Osteoblast (primary cell): ENCODE measurements around the gene NHLRC4. TPM values are rescaled to one million over a fixed set of nuclear protein-coding genes. Genes with fewer than 3 reads are reported as not detected.

Experiments used
- DNase-seq: peaks from one replicate; pipeline ENCODE4 v3.0.0; 2011; ENCODE audit warnings: low spot score, mixed read lengths; ENCODE audit not compliant: insufficient read length; ENCODE audit errors: missing footprints
- H2AFZ ChIP-seq: 2 replicates; pipeline ENCODE4 v1.6.0; 2011; ENCODE audit warnings: mild to moderate bottlenecking, low read length
- H3K27ac ChIP-seq: 2 replicates; pipeline ENCODE4 v1.5.1; 2011; ENCODE audit warnings: mild to moderate bottlenecking, low read depth, low read length, moderate library complexity
- H3K27me3 ChIP-seq: 2 replicates; pipeline ENCODE4 v1.6.0; 2012; ENCODE audit warnings: mild to moderate bottlenecking, control low read depth, inconsistent platforms, low read length, moderate library complexity; ENCODE audit not compliant: insufficient read depth
- H3K36me3 ChIP-seq: 2 replicates; pipeline ENCODE4 v1.5.1; 2011; ENCODE audit warnings: mild to moderate bottlenecking, low read length, control low read depth, moderate library complexity; ENCODE audit not compliant: insufficient read depth
- H3K4me1 ChIP-seq: 2 replicates; pipeline ENCODE4 v1.5.1; 2011; ENCODE audit warnings: mild to moderate bottlenecking, low read length, control low read depth, moderate library complexity; ENCODE audit not compliant: insufficient read depth
- H3K4me2 ChIP-seq: 2 replicates; pipeline ENCODE4 v1.6.0; 2011; ENCODE audit warnings: mild to moderate bottlenecking, low read length; ENCODE audit not compliant: insufficient read depth
- H3K4me3 ChIP-seq: fragments of 200-600 bp; sonication (generic); 3 replicates; pipeline ENCODE4 v1.5.1; 2012; ENCODE audit warnings: mild to moderate bottlenecking, low read length, inconsistent platforms; ENCODE audit not compliant: insufficient read depth
- H3K79me2 ChIP-seq: 2 replicates; pipeline ENCODE4 v1.6.0; 2012; ENCODE audit warnings: mild to moderate bottlenecking, low read length, control low read depth, inconsistent platforms; ENCODE audit not compliant: insufficient read depth
- H3K9me3 ChIP-seq: 2 replicates; pipeline ENCODE4 v1.5.1; 2011; ENCODE audit warnings: low read depth, low read length, control low read depth
- H4K20me1 ChIP-seq: 2 replicates; pipeline ENCODE4 v1.6.0; 2012; ENCODE audit warnings: mild to moderate bottlenecking, low read length, control low read depth; ENCODE audit not compliant: insufficient read depth
- CTCF ChIP-seq: IDR thresholded peaks from 2 replicates; pipeline ENCODE4 v1.5.1; 2011; ENCODE audit warnings: mild to moderate bottlenecking, low read depth, low read length, moderate library complexity; ENCODE audit errors: extremely low read depth
- total RNA-seq: library from RNA; depleted of rRNA; stranded (reverse); fragments of >200 nt; gene quantifications from 2 replicates; pipeline ENCODE4 v1.2.3, GENCODE V29; 2012

Gene NHLRC4
- total RNA-seq, 1 donor: 2.2 TPM

- Histone ChIP-seq H3K27me3 (no peaks in the 10 kb centered on the region), H3K4me3 (peak overlapping the region; percentile 97), H3K4me2 (peak overlapping the region; percentile 81), H3K4me1 (peaks cover 29% of the 10 kb centered on the region), H3K9me3 (no peaks in the 10 kb centered on the region), H3K27ac (peak overlapping the region; percentile 51), H3K79me2 (peaks cover 72% of the 10 kb centered on the region), H2AFZ (no peak overlapping the region), H4K20me1 (peaks cover 55% of the 10 kb centered on the region), H3K36me3 (no peaks in the 10 kb centered on the region)
- TF ChIP-seq CTCF: no peak
- peak; percentile 32 for DNase-seq
Observed at GRCh38 chr16:591231-591630, 24.4 kb downstream of the NHLRC4 start.

GRCh38 chr16:591892-592517 is 25.2 kb downstream of the NHLRC4 start:
- peak; percentile 66 for DNase-seq
- H3K79me2 ChIP-seq: peaks cover 78% of the 10 kb centered on the region
- no peak for TF ChIP-seq CTCF
- peaks cover 21% of the 10 kb centered on the region for H3K4me1 ChIP-seq
- no peaks in the 10 kb centered on the region for H3K9me3 ChIP-seq
- no peak overlapping the region for H3K4me2 ChIP-seq
- H3K4me3 ChIP-seq: no peak overlapping the region
- no peak overlapping the region for H2AFZ ChIP-seq
- H3K27me3 ChIP-seq: no peaks in the 10 kb centered on the region
- H3K36me3 ChIP-seq: no peaks in the 10 kb centered on the region
- no peak overlapping the region for H3K27ac ChIP-seq
- H4K20me1 ChIP-seq: peaks cover 59% of the 10 kb centered on the region

- H3K4me3 ChIP-seq: no peak overlapping the region
- peak; percentile 78 for DNase-seq
- no peaks in the 10 kb centered on the region for H3K27me3 ChIP-seq
- peaks cover 57% of the 10 kb centered on the region for H4K20me1 ChIP-seq
- H3K36me3 ChIP-seq: no peaks in the 10 kb centered on the region
- peaks cover 17% of the 10 kb centered on the region for H3K4me1 ChIP-seq
- peaks cover 76% of the 10 kb centered on the region for H3K79me2 ChIP-seq
- H3K9me3 ChIP-seq: no peaks in the 10 kb centered on the region
- no peak overlapping the region for H3K27ac ChIP-seq
- H3K4me2 ChIP-seq: no peak overlapping the region
- H2AFZ ChIP-seq: no peak overlapping the region
- no peak for TF ChIP-seq CTCF
Observed at GRCh38 chr16:592518-593306, 25.9 kb downstream of the NHLRC4 start.

GRCh38 chr16:593406-593805 is 26.6 kb downstream of the NHLRC4 start:
- peaks cover 69% of the 10 kb centered on the region for H3K79me2 ChIP-seq
- TF ChIP-seq CTCF: no peak

More at GRCh38 chr16:593406-593805, 26.6 kb downstream of the NHLRC4 start:
- peak; percentile 78 for DNase-seq
- Histone ChIP-seq H2AFZ (no peak overlapping the region), H3K27ac (no peak overlapping the region), H3K4me3 (no peak overlapping the region), H3K4me1 (peaks cover 10% of the 10 kb centered on the region), H3K27me3 (no peaks in the 10 kb centered on the region), H3K36me3 (no peaks in the 10 kb centered on the region), H3K9me3 (no peaks in the 10 kb centered on the region), H4K20me1 (peaks cover 55% of the 10 kb centered on the region), H3K4me2 (no peak overlapping the region)
